ENCODE data around the gene LALBA.
"Not testable (repeated sequence)": the region's sequence is repeated elsewhere in the genome, so short reads cannot be mapped to it uniquely, and the experiment has no call there.

LALBA gene

GRCh38 chr12:48569946-48570345 is at the start of gene LALBA:
Gene LALBA, minus strand, starts transcription at chr12:48570046. Its CDS starts 26 bp downstream, at chr12:48570020.
- no peak for DNase-seq

- peak; percentile 71 for DNase-seq
Measured at GRCh38 chr12:48618541-48618940, 48.7 kb upstream of the LALBA start.

DNA sequence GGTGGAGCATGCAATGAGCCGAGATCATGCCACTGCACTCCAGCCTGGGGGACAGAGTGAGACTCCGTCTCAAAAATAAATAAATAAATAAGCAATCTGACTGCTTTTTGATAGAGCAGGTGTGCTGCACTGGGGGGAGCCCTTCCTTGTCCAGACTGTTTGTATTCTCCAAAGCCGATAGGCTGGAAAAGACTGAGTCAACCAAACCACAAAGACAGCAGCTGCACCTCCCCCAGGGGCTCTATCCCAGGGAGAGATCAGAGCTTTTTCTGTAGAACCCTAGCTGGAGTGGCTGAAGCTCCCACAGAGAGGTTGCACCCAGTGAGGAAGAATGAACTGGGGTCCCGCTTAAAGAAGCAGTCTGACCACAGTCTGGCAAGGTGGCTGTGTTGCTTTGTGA is 45.8 kb upstream of the LALBA start:
- no peak for DNase-seq

GRCh38 chr12:48613321-48613720 is 43.5 kb upstream of the LALBA start:
- no peak for DNase-seq

DNA sequence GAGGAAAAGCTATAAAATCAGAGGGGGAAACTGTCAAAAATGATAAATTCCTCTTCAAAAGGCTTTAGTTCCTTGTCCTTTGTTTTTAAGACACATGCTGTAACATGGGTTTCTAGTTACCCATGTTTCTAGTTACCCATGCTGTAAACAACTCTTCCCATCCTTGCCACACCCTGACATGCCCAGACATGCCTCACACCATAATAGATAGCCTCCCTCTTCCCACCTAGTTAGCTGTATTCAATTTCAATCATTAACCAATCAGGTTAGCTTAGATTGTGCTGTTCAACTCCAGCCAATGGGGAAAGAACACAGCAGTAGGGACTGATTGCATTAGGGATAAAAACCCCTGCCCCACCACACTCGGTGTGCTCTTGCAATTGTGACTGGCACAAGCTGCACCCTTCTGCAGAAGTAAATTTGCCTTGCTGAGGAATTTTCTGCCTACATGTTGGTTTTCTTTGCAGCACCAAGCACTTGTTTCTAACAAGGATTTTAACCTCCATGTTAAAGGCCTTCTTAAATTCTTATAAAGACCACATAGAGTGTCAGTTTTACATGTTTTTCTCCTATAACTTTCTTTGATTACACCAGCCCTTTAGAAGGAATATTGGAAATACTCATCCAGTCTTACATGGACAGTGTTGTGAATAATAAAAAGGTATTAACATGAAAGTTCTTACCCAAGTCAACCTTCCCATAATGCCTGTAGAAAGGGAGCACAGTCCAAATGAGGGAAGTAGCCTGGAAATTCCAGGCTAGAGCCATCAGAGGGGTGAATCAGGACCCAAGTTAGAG is 32.5 kb upstream of the LALBA start:
- DNase-seq, result no peak

DNA sequence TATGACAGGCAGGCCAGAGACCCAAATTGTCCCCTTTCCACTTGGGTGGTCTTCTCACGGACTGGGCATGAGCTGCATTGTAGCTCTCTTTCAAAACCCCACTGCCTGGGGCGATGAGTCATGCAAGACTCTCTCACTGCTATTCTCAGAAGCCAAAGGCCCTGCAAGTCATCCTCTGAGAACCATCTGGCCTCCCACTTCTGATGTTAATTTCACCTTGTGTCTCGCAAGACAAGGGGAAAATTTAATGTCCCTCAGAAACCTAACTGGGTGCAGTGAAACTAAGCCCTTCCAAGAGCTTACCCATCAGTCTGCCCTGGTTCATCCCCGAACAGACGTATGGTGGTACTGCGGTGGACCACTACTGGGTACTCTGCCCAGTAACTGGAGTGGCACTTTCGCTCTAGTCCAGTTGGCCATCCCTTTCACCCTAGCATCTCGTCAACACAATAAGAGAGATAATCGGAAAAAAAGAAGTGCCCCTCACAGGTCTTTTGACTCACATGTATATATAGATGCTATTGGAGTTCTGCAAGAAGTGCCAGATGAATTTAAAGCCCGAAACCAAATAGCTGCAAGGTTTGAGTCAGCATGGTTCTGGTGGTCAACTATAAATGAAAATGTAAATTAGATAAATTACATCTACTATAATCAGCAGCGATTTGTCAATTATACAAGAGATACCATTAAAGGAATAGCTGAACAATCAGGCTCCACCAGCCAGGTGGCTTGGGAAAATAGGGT is 31.3 kb upstream of the LALBA start:
- DNase-seq, result no peak

DNA sequence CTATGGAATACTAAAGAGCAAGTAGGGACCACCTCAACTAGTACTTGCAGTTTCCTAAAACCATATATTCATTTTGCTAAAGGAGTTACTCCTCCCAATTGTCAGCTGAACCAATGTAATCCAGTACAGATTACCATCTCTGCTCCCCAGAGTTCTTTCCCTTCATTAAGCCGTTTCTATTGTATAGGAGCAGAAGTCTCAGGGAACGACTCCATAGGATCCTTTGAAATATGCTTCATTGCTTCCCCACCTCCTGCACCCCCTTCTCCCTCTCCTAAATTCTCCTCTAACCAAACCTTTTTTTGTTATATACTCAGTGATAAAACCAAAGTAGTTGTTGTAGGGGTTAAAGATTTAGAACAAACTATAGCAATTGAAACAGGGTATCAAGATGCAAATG is 30.7 kb upstream of the LALBA start:
- no peak for DNase-seq

DNA sequence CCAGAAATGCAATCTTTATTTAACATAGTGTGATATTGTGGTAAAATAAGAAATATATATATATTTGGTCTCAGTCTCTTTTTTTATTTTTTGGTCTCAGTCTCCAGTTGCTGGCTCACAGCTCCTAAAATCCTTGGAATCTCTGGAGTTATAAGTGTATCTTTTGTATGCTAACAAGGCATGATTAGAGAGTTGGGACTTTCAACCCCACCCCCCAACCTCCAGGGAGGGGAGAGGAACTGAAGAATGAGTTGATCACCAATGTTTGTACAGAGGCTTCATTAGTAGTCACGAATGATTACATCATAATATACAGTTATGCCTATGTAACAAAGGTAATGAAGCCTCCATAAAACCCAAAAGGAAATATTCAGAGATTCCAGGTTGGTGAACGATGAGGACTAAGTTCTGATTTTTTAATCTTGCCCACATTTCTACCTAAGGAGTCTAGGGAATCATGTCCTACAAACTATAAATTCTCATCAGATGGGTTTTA is 22.8 kb upstream of the LALBA start:
- no peak for DNase-seq

- DNase-seq, result no peak
Measured at GRCh38 chr12:48586361-48586760, 16.5 kb upstream of the LALBA start.

DNA sequence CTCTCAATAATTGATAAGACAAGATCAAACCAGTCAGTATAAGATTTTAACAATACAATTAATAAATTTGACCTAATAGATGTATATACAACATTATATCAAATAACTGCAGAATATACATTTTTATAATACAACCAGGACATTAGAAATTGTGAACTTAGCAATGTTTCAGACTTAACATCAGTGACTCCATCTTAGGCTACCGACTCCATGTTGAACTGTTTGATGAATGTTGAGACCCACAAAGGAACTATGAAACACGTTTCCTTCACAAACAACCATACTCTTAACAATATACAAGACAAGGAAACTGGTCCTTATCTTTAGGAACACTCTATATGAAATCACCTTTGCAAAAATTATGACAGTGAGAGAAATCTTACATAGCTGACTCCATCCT is 13.9 kb upstream of the LALBA start:
- DNase-seq, result no peak

GRCh38 chr12:48580831-48581230 is 11.0 kb upstream of the LALBA start:
- DNase-seq, result no peak

GRCh38 chr12:48572326-48572725 is 2.5 kb upstream of the LALBA start:
- no peak for DNase-seq

DNA sequence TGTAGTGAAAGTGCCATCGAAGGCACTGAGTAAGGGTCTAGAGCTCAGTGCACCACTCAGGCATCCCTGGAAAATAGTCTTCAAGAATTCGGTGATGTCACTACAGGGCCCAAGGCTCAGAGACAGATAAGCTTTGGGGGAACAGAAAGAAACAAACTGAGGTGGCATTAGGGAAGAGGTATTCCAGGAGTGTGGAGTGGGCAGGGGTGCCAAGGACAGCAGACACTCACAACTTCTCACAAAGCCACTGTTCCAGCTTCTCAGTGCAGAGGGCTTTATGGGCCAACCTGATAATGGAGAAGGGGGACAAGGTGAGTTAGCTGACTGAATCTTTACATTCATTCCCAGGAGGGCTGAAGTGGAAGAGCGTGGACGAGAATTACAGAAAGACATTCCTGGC is 2.1 kb downstream of the LALBA start:
- DNase-seq, result no peak

DNA sequence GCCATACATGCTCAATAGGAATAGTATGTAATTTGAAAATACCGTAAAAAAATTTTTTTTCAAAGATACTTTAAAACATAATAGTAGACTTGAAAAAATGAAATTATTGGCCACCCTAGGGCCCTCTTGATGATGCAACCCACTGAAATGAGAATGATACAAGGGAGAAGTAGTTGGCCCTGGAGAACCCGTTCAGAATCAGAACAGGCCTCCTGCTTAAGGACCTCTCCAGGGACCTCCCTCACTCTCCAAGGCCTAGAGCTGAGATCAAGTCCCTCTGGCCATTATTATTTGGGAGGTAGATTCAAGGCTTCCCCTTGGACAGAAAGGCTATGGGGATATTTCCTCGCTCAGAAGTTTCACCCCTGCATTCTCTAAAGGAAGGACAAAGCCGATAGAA is 11.9 kb downstream of the LALBA start:
- DNase-seq, result no peak

DNA sequence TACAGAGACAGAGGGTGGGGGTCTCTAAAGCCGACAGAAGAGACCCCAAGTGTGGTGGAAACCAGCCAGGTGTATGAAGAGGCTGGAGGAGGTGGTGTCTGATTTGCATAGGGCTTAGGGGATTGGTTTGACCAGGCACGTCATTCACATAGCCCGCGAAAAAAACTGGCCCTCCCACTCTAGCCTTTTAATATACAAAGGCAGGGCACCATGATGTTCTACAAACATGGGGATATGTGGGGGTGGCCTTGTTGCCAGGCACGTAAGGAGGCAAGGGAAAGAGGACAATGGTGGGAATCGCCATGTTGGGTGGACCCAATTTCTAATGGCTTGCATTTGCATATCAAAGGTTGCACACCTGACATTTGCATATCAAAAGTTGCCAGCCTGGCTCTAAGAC is 13.2 kb downstream of the LALBA start:
- DNase-seq, result peak; percentile 9

- not testable (repeated sequence) for DNase-seq
Measured at GRCh38 chr12:48553666-48554343, 16.0 kb downstream of the LALBA start.

DNA sequence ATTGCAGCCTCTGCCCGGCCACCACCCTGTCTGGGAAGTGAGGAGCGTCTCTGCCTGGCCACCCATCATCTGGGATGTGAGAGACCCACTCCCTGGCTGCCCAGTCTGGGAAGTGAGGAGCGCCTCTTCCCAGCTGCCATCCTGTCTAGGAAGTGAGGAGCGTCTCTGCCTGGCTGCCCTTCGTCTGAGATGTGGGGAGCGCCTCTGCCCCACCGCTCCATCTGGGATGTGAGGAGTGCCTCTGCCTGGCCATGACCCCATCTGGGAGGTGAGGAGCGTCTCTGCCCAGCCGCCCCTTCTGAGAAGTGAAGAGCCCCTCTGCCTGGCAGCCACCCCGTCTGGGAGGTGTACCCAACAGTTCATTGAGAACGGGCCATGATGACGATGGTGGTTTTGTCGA is 18.2 kb downstream of the LALBA start:
- DNase-seq, result not testable (repeated sequence)

- not testable (repeated sequence) for DNase-seq
Measured at GRCh38 chr12:48547012-48547411, 22.8 kb downstream of the LALBA start.

DNA sequence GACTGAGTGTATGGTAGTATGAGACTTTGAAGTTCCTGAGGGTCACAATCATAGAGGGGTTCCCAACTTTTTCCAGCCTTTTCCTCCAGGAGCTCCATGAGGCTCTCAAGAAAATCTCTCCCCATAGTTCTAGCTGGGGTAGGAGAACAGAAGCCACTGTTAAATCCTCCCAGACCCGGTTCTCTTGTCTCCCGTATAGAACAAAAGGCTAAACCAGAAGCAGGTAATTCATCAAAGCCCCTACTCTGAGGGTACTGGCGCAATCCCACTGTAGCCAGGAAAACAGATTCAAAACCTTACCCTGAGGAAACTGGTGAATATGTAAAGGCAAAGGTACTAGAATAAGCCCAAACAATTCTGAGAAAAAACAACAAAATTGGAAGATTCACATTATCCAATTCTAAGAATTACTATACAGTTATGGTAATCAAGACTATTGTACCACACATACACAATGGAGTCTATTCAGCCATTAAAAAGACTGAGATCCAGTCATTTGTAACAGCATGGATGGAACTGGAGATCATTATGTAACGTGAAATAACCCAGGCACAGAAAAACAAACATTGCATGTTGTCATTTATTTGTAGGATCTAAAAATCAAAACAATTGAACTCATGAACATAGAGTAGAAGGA is 23.9 kb downstream of the LALBA start:
- DNase-seq, result no peak

DNA sequence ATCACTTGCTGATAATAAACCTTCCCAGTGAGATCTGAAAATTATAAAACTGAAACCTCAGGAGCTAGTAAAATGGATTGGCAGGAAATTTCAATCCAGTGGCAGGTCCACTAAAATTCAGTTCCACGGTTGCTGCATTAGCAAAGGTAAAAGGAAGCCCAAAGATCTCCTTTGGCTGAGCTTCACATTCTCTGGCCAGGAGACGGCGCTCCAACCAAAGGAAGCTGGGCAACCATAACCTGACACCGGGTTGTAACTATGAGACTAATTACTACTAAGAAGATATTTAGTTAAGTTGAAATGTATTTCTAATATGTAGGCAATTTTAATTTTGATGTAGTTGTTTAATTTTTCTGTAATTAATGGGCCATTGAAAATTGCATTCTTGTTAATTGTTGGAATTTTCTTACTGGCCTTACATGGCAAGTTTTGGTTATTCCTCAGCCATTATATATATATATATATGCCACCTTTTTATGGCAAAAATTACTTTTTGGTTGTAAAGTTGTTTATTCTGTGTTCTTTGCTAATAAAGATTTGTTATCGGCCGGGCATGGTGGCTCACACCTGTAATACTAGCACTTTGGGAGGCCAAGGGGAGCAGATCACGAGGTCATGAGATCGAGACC is 27.4 kb downstream of the LALBA start:
- peak; percentile 10 for DNase-seq

- DNase-seq, result no peak
Measured at GRCh38 chr12:48536602-48537001, 33.2 kb downstream of the LALBA start.

- no peak for DNase-seq
Measured at GRCh38 chr12:48532601-48533000, 37.2 kb downstream of the LALBA start.
